Measurements from ENCODE around the gene WNT11.

DNA sequence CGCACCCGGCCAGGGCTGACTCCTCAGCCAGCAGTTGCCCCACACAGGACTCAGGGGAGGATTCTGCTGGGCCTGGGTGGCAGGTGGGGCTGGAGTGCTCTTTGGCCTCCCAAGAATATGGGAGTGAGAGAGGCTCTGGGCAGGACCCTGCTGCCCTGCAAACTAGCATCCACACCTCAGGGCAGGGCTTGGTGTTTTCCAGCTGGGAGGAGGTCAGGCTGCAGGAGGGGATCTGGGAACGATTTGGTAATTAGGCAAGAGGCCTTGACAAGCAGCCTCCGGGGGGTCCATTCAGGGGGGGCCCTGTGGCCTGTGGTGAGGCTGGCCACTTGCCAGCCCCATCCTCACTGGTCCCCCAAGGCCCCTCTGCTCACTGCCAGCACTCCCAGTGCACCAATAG is 35.8 kb downstream of the WNT11 start:
- TF ChIP-seq SP1 (IDR thresholded peaks at IDR 0.05), result no peak
- no peak for TF ChIP-seq ELF4 (IDR thresholded peaks at IDR 0.05)
- TF ChIP-seq BHLHE40 (IDR thresholded peaks at IDR 0.05; ENCODE audit: borderline replicate concordance), result no peak
- TF ChIP-seq LEF1 (IDR thresholded peaks at IDR 0.05; ENCODE audit: borderline replicate concordance), result no peak
- no peak for TF ChIP-seq ARNT (IDR thresholded peaks at IDR 0.05)
- TF ChIP-seq FOXM1 (IDR thresholded peaks at IDR 0.05; ENCODE audit: borderline replicate concordance), result no peak
- TF ChIP-seq NFRKB (IDR thresholded peaks at IDR 0.05), result no peak
- TF ChIP-seq TARDBP (IDR thresholded peaks at IDR 0.05), result no peak
- TF ChIP-seq L3MBTL2 (conservative IDR thresholded peaks at IDR 0.05), result no peak
- no peak for TF ChIP-seq HDGF (IDR thresholded peaks at IDR 0.05; ENCODE audit: borderline replicate concordance)
- TF ChIP-seq FOXA1 (IDR thresholded peaks at IDR 0.05), result no peak

Measured in HEK293T (cell line).